ENCODE results near the gene ANTKMT.
A peak's percentile ranks its signal among the peaks of the same experiment; 100 is the strongest.

The ANTKMT gene

GRCh38 chr16:725463-726187 is 4.7 kb downstream of the ANTKMT start (continued):
- no peak for TF ChIP-seq ZC3H10 (CRISPR knock-in tag; IDR thresholded peaks at IDR 0.05)
- no peak for TF ChIP-seq RARB (CRISPR knock-in tag; IDR thresholded peaks at IDR 0.05)

GRCh38 chr16:726188-726437 is 5.2 kb downstream of the ANTKMT start:
- ATAC-seq, result no peak
- TF ChIP-seq TSHZ2 (CRISPR knock-in tag; IDR thresholded peaks at IDR 0.05) (no peak), ZC3H10 (CRISPR knock-in tag; IDR thresholded peaks at IDR 0.05) (no peak), CSRNP3 (CRISPR knock-in tag; IDR thresholded peaks at IDR 0.05) (no peak), TOX (CRISPR knock-in tag; IDR thresholded peaks at IDR 0.05; ENCODE audit: borderline replicate concordance) (no peak), ZNF70 (CRISPR knock-in tag; IDR thresholded peaks at IDR 0.05) (no peak), ARNTL (CRISPR knock-in tag; IDR thresholded peaks at IDR 0.05; ENCODE audit: borderline replicate concordance, low read depth) (no peak), CREB5 (CRISPR knock-in tag; IDR thresholded peaks at IDR 0.05; ENCODE audit: low read depth) (no peak), ISL1 (CRISPR knock-in tag; IDR thresholded peaks at IDR 0.05) (no peak), CSDC2 (CRISPR knock-in tag; IDR thresholded peaks at IDR 0.05) (no peak), ZNF8 (CRISPR knock-in tag; IDR thresholded peaks at IDR 0.05) (no peak)

GRCh38 chr16:726438-727290 is 5.7 kb downstream of the ANTKMT start, which contains the start of the genes CCDC78 and HAGHL:
TSS of gene CCDC78 (minus strand) at chr16:726443. CDS start at chr16:726367, 76 bp downstream.
TSS of gene HAGHL (plus strand) at chr16:727106. CDS start at chr16:727510, 404 bp downstream.
- TF ChIP-seq ZFP30 (CRISPR knock-in tag; IDR thresholded peaks at IDR 0.05), result no peak
- no peak for TF ChIP-seq PATZ1 (CRISPR knock-in tag; IDR thresholded peaks at IDR 0.05; ENCODE audit: borderline replicate concordance)
- TF ChIP-seq ZNF70 (CRISPR knock-in tag; IDR thresholded peaks at IDR 0.05), result no peak
- peak; percentile 85 for TF ChIP-seq ZFP3 (CRISPR knock-in tag; IDR thresholded peaks at IDR 0.05)
- peak; percentile 25 for ATAC-seq

- ATAC-seq, result peak; percentile 8
- TF ChIP-seq ZNF70 (CRISPR knock-in tag; IDR thresholded peaks at IDR 0.05), result no peak
- no peak for TF ChIP-seq CSDC2 (CRISPR knock-in tag; IDR thresholded peaks at IDR 0.05)
- no peak for TF ChIP-seq CREB5 (CRISPR knock-in tag; IDR thresholded peaks at IDR 0.05; ENCODE audit: low read depth)
- no peak for TF ChIP-seq TSHZ2 (CRISPR knock-in tag; IDR thresholded peaks at IDR 0.05)
- TF ChIP-seq TCF4 (CRISPR knock-in tag; IDR thresholded peaks at IDR 0.05; ENCODE audit: borderline replicate concordance), result no peak
- no peak for TF ChIP-seq ARNTL (CRISPR knock-in tag; IDR thresholded peaks at IDR 0.05; ENCODE audit: borderline replicate concordance, low read depth)
- TF ChIP-seq ISL1 (CRISPR knock-in tag; IDR thresholded peaks at IDR 0.05), result no peak
- no peak for TF ChIP-seq BACH2 (CRISPR knock-in tag; IDR thresholded peaks at IDR 0.05; ENCODE audit: borderline replicate concordance)
- TF ChIP-seq PPARA (CRISPR knock-in tag; IDR thresholded peaks at IDR 0.05; ENCODE audit: borderline replicate concordance), result no peak
- TF ChIP-seq ZC3H10 (CRISPR knock-in tag; IDR thresholded peaks at IDR 0.05), result no peak
- no peak for TF ChIP-seq TOX (CRISPR knock-in tag; IDR thresholded peaks at IDR 0.05; ENCODE audit: borderline replicate concordance)
- no peak for TF ChIP-seq ZFP3 (CRISPR knock-in tag; IDR thresholded peaks at IDR 0.05)
- TF ChIP-seq ZFP30 (CRISPR knock-in tag; IDR thresholded peaks at IDR 0.05), result no peak
- TF ChIP-seq CSRNP3 (CRISPR knock-in tag; IDR thresholded peaks at IDR 0.05), result no peak
- no peak for TF ChIP-seq OSR1 (CRISPR knock-in tag; IDR thresholded peaks at IDR 0.05)
These were observed 6.5 kb downstream of the ANTKMT start for GRCh38 chr16:727291-727977.
